ENCODE measurements around the gene FAIM2. TPM values are rescaled to one million over a fixed set of nuclear protein-coding genes. Genes with fewer than 3 reads are reported as not detected.

Gene FAIM2
- total RNA-seq, 1 donor from 2014 or later: 0.18 TPM

DNA sequence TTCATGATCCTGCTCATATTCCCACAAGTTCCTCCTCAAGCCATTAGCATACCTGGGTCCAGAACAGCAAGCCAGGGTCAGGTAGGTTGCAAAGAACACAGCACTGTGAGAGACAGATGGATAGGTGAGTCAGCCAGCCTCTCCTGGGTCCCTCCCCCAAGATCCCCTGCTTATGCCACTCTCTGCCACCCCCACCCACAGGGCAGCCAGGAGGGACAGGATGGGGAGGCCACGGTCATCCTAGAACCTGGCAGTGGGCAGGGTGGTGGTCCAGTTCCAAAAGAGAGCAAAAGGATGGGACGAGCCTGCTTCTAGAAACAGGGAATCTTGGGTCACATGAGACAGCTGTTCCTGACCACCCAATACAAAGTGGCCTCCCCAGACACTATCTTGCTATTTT, 12.7 kb downstream of the FAIM2 start:
- H3K27ac Mint-ChIP-seq (ENCODE audit: unreplicated experiment): no peak overlapping the region
- no peaks in the 10 kb centered on the region for H3K9me3 Mint-ChIP-seq (ENCODE audit: unreplicated experiment)
- no peak overlapping the region for H3K27ac ChIP-seq (ENCODE audit: low read depth, low read length)
- H3K79me2 ChIP-seq (ENCODE audit: insufficient read depth, low read length): no peaks in the 10 kb centered on the region
- no peaks in the 10 kb centered on the region for H4K20me1 ChIP-seq (ENCODE audit: insufficient read depth, low read length)
- peaks cover 6% of the 10 kb centered on the region for H3K4me1 Mint-ChIP-seq (ENCODE audit: low read depth, unreplicated experiment)
- H3K36me3 ChIP-seq (ENCODE audit: insufficient read depth, low read length): no peaks in the 10 kb centered on the region
- H3K4me2 ChIP-seq (ENCODE audit: low read length): no peak overlapping the region
- DNase-seq (ENCODE audit: low read depth) (no peak), FAIRE-seq (no peak)
- H3K27me3 Mint-ChIP-seq (ENCODE audit: low read depth, unreplicated experiment): peaks cover 49% of the 10 kb centered on the region
- peaks cover 4% of the 10 kb centered on the region for H3K27me3 ChIP-seq (ENCODE audit: insufficient read depth, low read length)
- TF ChIP-seq, protein P1, sequence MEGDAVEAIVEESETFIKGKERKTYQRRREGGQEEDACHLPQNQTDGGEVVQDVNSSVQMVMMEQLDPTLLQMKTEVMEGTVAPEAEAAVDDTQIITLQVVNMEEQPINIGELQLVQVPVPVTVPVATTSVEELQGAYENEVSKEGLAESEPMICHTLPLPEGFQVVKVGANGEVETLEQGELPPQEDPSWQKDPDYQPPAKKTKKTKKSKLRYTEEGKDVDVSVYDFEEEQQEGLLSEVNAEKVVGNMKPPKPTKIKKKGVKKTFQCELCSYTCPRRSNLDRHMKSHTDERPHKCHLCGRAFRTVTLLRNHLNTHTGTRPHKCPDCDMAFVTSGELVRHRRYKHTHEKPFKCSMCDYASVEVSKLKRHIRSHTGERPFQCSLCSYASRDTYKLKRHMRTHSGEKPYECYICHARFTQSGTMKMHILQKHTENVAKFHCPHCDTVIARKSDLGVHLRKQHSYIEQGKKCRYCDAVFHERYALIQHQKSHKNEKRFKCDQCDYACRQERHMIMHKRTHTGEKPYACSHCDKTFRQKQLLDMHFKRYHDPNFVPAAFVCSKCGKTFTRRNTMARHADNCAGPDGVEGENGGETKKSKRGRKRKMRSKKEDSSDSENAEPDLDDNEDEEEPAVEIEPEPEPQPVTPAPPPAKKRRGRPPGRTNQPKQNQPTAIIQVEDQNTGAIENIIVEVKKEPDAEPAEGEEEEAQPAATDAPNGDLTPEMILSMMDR (IDR thresholded peaks at IDR 0.05; ENCODE audit: insufficient read depth, low read depth, low read length): no peak
- TF ChIP-seq EZH2 (IDR thresholded peaks at IDR 0.05; ENCODE audit: insufficient read depth, low read length): no peak
- H3K9ac ChIP-seq (ENCODE audit: low read length): no peak overlapping the region
- H3K9me3 ChIP-seq (ENCODE audit: insufficient read depth, low read depth, low read length): no peaks in the 10 kb centered on the region
- H3K4me1 ChIP-seq (ENCODE audit: insufficient read depth, low read length): peaks cover 7% of the 10 kb centered on the region
- H2AFZ ChIP-seq (ENCODE audit: low read depth, low read length): no peak overlapping the region
- H3K4me3 Mint-ChIP-seq (ENCODE audit: unreplicated experiment): no peak overlapping the region
- no peaks in the 10 kb centered on the region for H3K36me3 Mint-ChIP-seq (ENCODE audit: low read depth, unreplicated experiment)
- H3K4me3 ChIP-seq (ENCODE audit: insufficient read depth, low read depth, low read length): no peak overlapping the region

DNA sequence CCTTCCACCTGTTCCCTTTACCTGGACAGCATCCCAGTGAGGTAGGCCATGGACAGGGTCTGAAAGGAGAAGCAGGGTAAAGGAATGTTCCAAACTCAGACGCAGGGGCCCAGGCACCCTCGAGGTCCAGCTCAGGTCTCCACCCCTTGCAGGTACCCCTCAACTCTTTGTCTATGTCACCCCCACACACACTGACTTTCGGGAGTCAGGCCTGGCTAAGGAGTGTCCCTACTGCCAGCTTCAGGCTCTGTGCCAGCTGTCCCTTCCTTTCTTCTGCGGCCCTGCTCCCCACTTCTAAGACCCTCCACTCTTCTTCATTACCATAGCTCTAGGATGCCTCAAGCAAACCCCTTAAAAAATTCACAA, 13.6 kb downstream of the FAIM2 start:
- Histone ChIP-seq H4K20me1 (ENCODE audit: insufficient read depth, low read length) (no peaks in the 10 kb centered on the region), H3K36me3 (ENCODE audit: insufficient read depth, low read length) (no peaks in the 10 kb centered on the region), H3K9ac (ENCODE audit: low read length) (no peak overlapping the region), H2AFZ (ENCODE audit: low read depth, low read length) (no peak overlapping the region), H3K79me2 (ENCODE audit: insufficient read depth, low read length) (no peaks in the 10 kb centered on the region), H3K4me3 (ENCODE audit: insufficient read depth, low read depth, low read length) (no peak overlapping the region), H3K9me3 (ENCODE audit: insufficient read depth, low read depth, low read length) (no peaks in the 10 kb centered on the region), H3K4me1 (ENCODE audit: insufficient read depth, low read length) (peaks cover 7% of the 10 kb centered on the region), H3K4me2 (ENCODE audit: low read length) (no peak overlapping the region), H3K27ac (ENCODE audit: low read depth, low read length) (no peak overlapping the region), H3K27me3 (ENCODE audit: insufficient read depth, low read length) (peaks cover 13% of the 10 kb centered on the region)
- no peak for FAIRE-seq
- no peak for DNase-seq (ENCODE audit: low read depth)
- Mint-ChIP-seq H3K36me3 (ENCODE audit: low read depth, unreplicated experiment) (no peaks in the 10 kb centered on the region), H3K4me1 (ENCODE audit: low read depth, unreplicated experiment) (peaks cover 6% of the 10 kb centered on the region), H3K27ac (ENCODE audit: unreplicated experiment) (no peak overlapping the region), H3K9me3 (ENCODE audit: unreplicated experiment) (no peaks in the 10 kb centered on the region), H3K27me3 (ENCODE audit: low read depth, unreplicated experiment) (peaks cover 56% of the 10 kb centered on the region), H3K4me3 (ENCODE audit: unreplicated experiment) (no peak overlapping the region)
- TF ChIP-seq, protein P1 (IDR thresholded peaks at IDR 0.05; ENCODE audit: insufficient read depth, low read depth, low read length): no peak
- no peak for TF ChIP-seq EZH2 (IDR thresholded peaks at IDR 0.05; ENCODE audit: insufficient read depth, low read length)

DNA sequence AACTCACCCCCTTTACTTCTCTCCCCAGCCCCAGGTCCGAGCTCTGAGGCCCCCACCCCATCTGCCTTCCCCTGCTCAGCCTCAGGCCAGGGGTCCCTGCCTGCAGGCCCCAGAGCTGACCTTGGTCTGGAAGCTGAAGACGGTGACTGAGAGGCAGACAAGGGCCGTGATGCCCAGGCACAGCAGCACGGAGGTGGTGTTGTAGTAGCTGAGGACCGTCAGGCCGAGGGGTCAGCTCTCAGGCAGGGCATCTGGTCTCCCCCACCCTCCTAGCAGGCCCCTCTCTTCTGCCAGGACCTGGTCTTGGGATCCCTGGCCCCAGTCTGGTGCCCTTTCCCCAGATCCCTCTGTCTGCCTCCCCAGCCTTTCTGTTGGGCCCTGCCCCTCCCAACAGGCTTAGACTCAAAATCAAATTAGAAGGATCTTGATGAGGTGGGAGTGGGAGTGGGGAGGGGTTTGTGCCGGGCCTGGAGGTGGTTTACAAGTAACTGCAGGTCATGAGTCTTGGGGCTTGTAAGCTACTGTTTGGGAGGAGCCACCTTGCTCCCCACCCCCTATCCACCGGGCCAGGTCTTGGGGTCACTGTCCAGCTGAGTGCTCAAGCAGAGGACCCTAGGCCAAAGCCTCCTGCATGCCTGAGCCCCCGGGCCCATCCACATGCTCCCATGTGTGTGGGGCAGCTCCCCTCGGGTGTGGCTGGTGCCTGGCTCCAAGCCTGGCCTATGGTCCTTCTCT, 14.2 kb downstream of the FAIM2 start:
- H3K4me2 ChIP-seq (ENCODE audit: low read length): no peak overlapping the region
- Mint-ChIP-seq H3K4me3 (ENCODE audit: unreplicated experiment) (no peak overlapping the region), H3K36me3 (ENCODE audit: low read depth, unreplicated experiment) (no peaks in the 10 kb centered on the region), H3K4me1 (ENCODE audit: low read depth, unreplicated experiment) (peaks cover 5% of the 10 kb centered on the region), H3K27ac (ENCODE audit: unreplicated experiment) (no peak overlapping the region), H3K27me3 (ENCODE audit: low read depth, unreplicated experiment) (peaks cover 56% of the 10 kb centered on the region), H3K9me3 (ENCODE audit: unreplicated experiment) (no peaks in the 10 kb centered on the region)
- no peaks in the 10 kb centered on the region for H3K9me3 ChIP-seq (ENCODE audit: insufficient read depth, low read depth, low read length)
- TF ChIP-seq, protein P1 (IDR thresholded peaks at IDR 0.05; ENCODE audit: insufficient read depth, low read depth, low read length): no peak
- no peak for TF ChIP-seq EZH2 (IDR thresholded peaks at IDR 0.05; ENCODE audit: insufficient read depth, low read length)
- H2AFZ ChIP-seq (ENCODE audit: low read depth, low read length): no peak overlapping the region
- H3K9ac ChIP-seq (ENCODE audit: low read length): no peak overlapping the region
- no peak overlapping the region for H3K27ac ChIP-seq (ENCODE audit: low read depth, low read length)
- H3K27me3 ChIP-seq (ENCODE audit: insufficient read depth, low read length): peaks cover 15% of the 10 kb centered on the region
- FAIRE-seq (no peak), DNase-seq (ENCODE audit: low read depth) (no peak)
- H4K20me1 ChIP-seq (ENCODE audit: insufficient read depth, low read length): no peaks in the 10 kb centered on the region
- no peak overlapping the region for H3K4me3 ChIP-seq (ENCODE audit: insufficient read depth, low read depth, low read length)
- H3K79me2 ChIP-seq (ENCODE audit: insufficient read depth, low read length): no peaks in the 10 kb centered on the region
- no peaks in the 10 kb centered on the region for H3K36me3 ChIP-seq (ENCODE audit: insufficient read depth, low read length)
- peaks cover 6% of the 10 kb centered on the region for H3K4me1 ChIP-seq (ENCODE audit: insufficient read depth, low read length)
